Measurements from ENCODE around the gene GRK5. TPM values are rescaled to one million over a fixed set of nuclear protein-coding genes. Genes with fewer than 3 reads are reported as not detected.
A peak's percentile ranks its signal among the peaks of the same experiment; 100 is the strongest.

The GRK5 gene
- total RNA-seq, 4 donors from 2014 or later = 10.0 to 61.9 (median 18.1) TPM

DNA sequence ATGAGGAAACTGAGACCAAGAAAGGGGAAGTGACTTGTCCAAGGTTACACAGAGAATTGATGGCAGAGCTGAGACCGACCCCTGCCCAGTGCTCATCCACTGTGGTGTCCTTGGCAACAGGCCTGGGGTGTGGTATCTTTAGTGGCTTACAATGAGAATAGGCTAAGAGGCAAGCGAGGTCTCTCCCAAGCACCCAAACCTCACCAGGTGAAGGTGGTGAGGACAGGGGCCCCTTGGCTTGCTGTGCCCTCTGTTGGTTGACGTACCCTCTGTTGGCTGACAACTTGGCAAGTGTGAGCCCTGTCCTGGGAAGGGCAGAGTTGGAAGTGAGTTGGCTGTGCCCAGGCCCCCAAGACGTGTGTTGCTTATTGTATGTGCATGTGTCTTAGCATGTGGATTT lies 166.9 kb downstream of the GRK5 start:
- Histone ChIP-seq H3K27ac (peak overlapping the region in 1 of 4 donors; percentile 67), H3K9me3 (no peaks in the 10 kb centered on the region), H3K4me3 (no peak overlapping the region), H3K36me3 (no peaks in the 10 kb centered on the region), H3K27me3 (no peaks in the 10 kb centered on the region), H3K4me1 (peaks cover 0 to 15% (median 9%) of the 10 kb centered on the region in 4 donors)
- TF ChIP-seq, protein P1, sequence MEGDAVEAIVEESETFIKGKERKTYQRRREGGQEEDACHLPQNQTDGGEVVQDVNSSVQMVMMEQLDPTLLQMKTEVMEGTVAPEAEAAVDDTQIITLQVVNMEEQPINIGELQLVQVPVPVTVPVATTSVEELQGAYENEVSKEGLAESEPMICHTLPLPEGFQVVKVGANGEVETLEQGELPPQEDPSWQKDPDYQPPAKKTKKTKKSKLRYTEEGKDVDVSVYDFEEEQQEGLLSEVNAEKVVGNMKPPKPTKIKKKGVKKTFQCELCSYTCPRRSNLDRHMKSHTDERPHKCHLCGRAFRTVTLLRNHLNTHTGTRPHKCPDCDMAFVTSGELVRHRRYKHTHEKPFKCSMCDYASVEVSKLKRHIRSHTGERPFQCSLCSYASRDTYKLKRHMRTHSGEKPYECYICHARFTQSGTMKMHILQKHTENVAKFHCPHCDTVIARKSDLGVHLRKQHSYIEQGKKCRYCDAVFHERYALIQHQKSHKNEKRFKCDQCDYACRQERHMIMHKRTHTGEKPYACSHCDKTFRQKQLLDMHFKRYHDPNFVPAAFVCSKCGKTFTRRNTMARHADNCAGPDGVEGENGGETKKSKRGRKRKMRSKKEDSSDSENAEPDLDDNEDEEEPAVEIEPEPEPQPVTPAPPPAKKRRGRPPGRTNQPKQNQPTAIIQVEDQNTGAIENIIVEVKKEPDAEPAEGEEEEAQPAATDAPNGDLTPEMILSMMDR (IDR thresholded peaks at IDR 0.05) = no peak
- TF ChIP-seq POLR2A (IDR thresholded peaks at IDR 0.05) = no peak
- DNase-seq = peak in 1 of 3 donors; percentile 16

DNA sequence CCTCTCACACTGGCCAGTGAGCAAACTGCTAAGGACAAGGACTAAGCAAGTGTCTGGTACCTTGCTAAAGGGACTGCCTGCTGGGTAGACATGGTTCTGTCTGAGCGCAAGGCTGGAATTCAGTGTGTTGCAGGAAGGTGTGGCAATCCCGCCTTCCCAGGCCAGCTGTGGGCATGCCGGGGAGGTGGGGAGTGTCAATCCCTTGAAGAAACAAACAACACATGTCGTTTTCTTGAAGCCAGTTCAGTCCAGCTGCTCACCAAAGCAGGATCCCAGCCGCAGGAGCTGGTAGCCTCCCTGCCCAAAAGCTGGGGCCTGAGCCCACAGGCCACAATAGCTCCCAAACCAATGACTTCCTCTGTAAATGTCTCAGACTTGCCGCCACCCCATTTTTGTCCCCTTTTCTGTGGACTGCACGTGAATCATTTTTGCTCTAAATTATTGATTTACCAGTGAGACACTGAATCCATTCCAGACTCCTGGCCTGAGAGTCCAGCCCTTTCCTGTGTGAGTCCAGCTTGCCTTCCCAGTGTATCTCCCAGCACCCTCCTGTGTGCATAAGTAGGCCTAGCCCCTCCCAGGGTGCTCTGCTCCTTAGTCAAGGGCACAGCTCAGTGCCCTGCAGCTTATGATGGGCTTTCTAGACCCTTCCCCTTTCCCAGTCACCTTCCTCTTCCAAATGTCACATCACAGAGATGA lies 168.4 kb downstream of the GRK5 start:
- TF ChIP-seq, protein P1 (IDR thresholded peaks at IDR 0.05) = no peak
- Histone ChIP-seq H3K36me3 (no peaks in the 10 kb centered on the region), H3K4me3 (no peak overlapping the region), H3K27me3 (no peaks in the 10 kb centered on the region), H3K4me1 (peaks cover 0 to 7% (median 2%) of the 10 kb centered on the region in 4 donors), H3K9me3 (no peaks in the 10 kb centered on the region), H3K27ac (peak overlapping the region in 2 of 4 donors; percentile 63 to 67)
- peak in 2 of 3 donors; percentile 49 to 61 for DNase-seq

DNA sequence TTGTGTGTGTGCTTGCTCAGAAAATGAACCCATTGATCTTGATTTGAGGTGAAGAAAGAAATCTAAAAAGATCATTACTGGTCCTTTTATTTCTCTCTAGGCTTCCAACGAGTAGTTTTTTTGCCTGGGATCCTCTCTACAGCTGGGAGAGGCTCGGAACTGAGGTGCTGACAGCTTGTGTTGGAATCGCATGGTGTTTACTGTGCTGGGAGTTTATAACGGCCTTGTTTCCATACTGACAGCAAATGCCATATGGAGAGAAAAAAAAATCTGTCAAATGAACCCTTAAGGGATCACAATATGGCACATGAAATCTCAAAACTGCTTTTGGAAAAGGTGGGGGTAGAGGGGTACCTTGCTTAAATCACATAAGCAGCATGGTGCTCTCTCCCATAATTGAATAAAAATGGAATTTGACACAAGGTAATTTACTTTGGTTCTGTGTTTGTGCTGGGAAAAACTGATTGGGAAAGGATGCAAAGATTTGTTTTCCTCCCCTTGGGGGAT lies 170.1 kb downstream of the GRK5 start:
- no peaks in the 10 kb centered on the region for H3K27me3 ChIP-seq
- no peaks in the 10 kb centered on the region for H3K9me3 ChIP-seq
- no peak overlapping the region for H3K4me3 ChIP-seq
- no peak for DNase-seq
- TF ChIP-seq, protein P1 (IDR thresholded peaks at IDR 0.05) = no peak
- TF ChIP-seq POLR2A (IDR thresholded peaks at IDR 0.05) = no peak
- peak overlapping the region in 1 of 4 donors; percentile 39 for H3K27ac ChIP-seq
- peaks cover 0 to 7% (median 0%) of the 10 kb centered on the region in 4 donors for H3K4me1 ChIP-seq
- peaks cover 0 to 9% (median 0%) of the 10 kb centered on the region in 3 donors for H3K36me3 ChIP-seq

DNA sequence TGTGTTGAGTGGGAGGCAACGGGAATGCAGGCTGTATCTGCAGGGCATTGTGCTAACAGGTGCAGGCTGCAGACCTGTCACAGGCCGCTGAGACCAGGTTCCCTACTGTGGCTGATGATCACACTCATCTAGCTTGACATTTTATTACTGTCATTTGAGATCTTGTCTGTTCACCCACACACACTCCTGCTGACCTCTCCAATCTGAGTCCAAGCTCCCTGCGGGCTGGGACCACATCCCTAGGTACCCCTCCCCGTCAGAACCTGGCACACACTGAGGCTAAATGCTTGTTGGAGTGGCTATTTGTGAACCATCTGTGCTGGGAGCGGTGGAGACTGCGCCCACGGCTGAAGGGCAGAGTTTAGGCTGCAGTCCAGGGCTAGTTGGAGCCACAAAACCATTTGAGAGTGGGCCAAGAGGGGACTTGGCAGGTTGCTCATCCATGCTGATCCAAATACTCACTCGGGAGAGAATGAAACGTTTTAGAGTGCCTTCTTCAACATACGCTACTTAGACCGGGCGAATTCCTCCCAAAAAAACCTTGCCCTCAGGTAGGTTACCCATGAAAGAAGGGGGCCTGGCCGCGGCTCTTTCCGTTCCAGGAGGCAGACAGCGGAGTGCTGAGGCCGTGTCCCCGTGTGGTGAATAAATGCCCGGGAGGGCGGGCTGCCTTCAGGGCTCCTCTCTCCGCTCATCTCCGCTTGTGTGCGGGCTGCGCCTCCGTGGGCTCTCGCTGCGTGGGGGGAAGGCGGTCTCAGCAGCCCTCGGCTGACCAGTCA lies 170.8 kb downstream of the GRK5 start:
- Histone ChIP-seq H3K9me3 (no peaks in the 10 kb centered on the region), H3K4me1 (peaks cover 0 to 7% (median 0%) of the 10 kb centered on the region in 4 donors), H3K4me3 (no peak overlapping the region), H3K36me3 (peaks cover 0 to 9% (median 0%) of the 10 kb centered on the region in 3 donors), H3K27me3 (no peaks in the 10 kb centered on the region), H3K27ac (peak overlapping the region in 1 of 4 donors; percentile 39)
- DNase-seq = no peak
- TF ChIP-seq, protein P1 (IDR thresholded peaks at IDR 0.05) = no peak
- TF ChIP-seq POLR2A (IDR thresholded peaks at IDR 0.05) = no peak

DNA sequence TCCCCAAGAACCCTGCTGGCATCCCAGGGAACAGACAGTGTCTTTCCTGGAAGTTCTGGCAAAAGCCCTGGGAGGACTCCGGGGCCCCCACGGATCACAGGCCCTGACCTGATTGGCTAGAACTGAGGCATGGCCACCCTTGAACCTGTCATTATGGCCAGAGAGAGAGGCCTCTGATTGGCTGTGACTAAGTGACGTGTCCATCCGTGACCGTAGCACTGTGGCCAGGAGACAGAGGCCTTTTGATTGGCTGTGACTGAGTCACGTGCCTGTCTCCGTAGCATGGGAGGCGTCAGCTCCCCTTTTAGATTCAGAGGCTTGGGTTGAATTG lies 171.3 kb downstream of the GRK5 start:
- Histone ChIP-seq H3K27me3 (no peaks in the 10 kb centered on the region), H3K9me3 (no peaks in the 10 kb centered on the region), H3K27ac (no peak overlapping the region), H3K4me1 (peaks cover 0 to 6% (median 0%) of the 10 kb centered on the region in 4 donors), H3K4me3 (no peak overlapping the region), H3K36me3 (peaks cover 0 to 9% (median 0%) of the 10 kb centered on the region in 3 donors)
- no peak for DNase-seq
- no peak for TF ChIP-seq POLR2A (IDR thresholded peaks at IDR 0.05)
- TF ChIP-seq, protein P1 (IDR thresholded peaks at IDR 0.05) = no peak

Measured in Peyer's patch (tissue), 4 donors.